ENCODE measurements around the gene LRP6.

DNA sequence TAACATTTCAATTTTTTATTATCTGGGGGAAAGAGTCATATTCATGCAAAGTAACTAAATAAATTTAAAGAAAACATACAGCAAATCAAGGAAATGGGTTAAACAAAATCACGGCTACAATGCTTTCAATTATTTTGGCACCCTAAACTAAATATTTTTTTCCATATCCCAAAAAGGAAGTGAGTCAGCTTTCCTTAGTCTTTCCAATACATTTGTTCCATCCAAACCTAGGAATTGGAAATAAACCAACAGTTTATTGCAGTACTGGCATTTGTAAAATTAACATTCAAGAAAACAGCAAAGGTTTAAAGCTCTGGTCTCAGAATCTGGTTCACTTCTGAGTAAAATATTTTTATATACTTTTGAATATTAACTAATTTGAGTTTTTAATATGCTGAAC is 106.9 kb downstream of the LRP6 start:
- TF ChIP-seq ELF1 (IDR thresholded peaks at IDR 0.05; ENCODE audit: borderline replicate concordance, low read depth) (no peak), POLR2A (IDR thresholded peaks at IDR 0.05; ENCODE audit: borderline replicate concordance, extremely low read depth, insufficient read depth, insufficient read length) (no peak), EZH2phosphoT487 (IDR thresholded peaks at IDR 0.05; ENCODE audit: borderline replicate concordance) (no peak), CEBPB (IDR thresholded peaks at IDR 0.05; ENCODE audit: low read depth) (no peak), SP1 (IDR thresholded peaks at IDR 0.05; ENCODE audit: low read depth) (no peak), POLR2AphosphoS5 (IDR thresholded peaks at IDR 0.05; ENCODE audit: low read depth, low read length) (no peak), EZH2 (IDR thresholded peaks at IDR 0.05) (no peak)
- TF ChIP-seq, protein P1, sequence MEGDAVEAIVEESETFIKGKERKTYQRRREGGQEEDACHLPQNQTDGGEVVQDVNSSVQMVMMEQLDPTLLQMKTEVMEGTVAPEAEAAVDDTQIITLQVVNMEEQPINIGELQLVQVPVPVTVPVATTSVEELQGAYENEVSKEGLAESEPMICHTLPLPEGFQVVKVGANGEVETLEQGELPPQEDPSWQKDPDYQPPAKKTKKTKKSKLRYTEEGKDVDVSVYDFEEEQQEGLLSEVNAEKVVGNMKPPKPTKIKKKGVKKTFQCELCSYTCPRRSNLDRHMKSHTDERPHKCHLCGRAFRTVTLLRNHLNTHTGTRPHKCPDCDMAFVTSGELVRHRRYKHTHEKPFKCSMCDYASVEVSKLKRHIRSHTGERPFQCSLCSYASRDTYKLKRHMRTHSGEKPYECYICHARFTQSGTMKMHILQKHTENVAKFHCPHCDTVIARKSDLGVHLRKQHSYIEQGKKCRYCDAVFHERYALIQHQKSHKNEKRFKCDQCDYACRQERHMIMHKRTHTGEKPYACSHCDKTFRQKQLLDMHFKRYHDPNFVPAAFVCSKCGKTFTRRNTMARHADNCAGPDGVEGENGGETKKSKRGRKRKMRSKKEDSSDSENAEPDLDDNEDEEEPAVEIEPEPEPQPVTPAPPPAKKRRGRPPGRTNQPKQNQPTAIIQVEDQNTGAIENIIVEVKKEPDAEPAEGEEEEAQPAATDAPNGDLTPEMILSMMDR (IDR thresholded peaks at IDR 0.05 in 2 of 3, conservative IDR thresholded peaks at IDR 0.05 in 1 of 3; ENCODE audit: borderline replicate concordance in 1 of 3, insufficient read depth in 1 of 3, low read depth in 2 of 3, low read length in 2 of 3): no peak
- TF ChIP-seq, protein P2, sequence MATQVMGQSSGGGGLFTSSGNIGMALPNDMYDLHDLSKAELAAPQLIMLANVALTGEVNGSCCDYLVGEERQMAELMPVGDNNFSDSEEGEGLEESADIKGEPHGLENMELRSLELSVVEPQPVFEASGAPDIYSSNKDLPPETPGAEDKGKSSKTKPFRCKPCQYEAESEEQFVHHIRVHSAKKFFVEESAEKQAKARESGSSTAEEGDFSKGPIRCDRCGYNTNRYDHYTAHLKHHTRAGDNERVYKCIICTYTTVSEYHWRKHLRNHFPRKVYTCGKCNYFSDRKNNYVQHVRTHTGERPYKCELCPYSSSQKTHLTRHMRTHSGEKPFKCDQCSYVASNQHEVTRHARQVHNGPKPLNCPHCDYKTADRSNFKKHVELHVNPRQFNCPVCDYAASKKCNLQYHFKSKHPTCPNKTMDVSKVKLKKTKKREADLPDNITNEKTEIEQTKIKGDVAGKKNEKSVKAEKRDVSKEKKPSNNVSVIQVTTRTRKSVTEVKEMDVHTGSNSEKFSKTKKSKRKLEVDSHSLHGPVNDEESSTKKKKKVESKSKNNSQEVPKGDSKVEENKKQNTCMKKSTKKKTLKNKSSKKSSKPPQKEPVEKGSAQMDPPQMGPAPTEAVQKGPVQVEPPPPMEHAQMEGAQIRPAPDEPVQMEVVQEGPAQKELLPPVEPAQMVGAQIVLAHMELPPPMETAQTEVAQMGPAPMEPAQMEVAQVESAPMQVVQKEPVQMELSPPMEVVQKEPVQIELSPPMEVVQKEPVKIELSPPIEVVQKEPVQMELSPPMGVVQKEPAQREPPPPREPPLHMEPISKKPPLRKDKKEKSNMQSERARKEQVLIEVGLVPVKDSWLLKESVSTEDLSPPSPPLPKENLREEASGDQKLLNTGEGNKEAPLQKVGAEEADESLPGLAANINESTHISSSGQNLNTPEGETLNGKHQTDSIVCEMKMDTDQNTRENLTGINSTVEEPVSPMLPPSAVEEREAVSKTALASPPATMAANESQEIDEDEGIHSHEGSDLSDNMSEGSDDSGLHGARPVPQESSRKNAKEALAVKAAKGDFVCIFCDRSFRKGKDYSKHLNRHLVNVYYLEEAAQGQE (IDR thresholded peaks at IDR 0.05; ENCODE audit: low read depth): no peak
- TF ChIP-seq, protein P3, sequence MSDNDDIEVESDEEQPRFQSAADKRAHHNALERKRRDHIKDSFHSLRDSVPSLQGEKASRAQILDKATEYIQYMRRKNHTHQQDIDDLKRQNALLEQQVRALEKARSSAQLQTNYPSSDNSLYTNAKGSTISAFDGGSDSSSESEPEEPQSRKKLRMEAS (IDR thresholded peaks at IDR 0.05): no peak

Measured in HCT116 (cell line).